Measurements from ENCODE around the gene CDH24. TPM values are rescaled to one million over a fixed set of nuclear protein-coding genes. Genes with fewer than 3 reads are reported as not detected.

Gene CDH24
- total and polyA plus RNA-seq, 2 experiments from 2014 or later: 4.4 to 17.8 TPM

DNA sequence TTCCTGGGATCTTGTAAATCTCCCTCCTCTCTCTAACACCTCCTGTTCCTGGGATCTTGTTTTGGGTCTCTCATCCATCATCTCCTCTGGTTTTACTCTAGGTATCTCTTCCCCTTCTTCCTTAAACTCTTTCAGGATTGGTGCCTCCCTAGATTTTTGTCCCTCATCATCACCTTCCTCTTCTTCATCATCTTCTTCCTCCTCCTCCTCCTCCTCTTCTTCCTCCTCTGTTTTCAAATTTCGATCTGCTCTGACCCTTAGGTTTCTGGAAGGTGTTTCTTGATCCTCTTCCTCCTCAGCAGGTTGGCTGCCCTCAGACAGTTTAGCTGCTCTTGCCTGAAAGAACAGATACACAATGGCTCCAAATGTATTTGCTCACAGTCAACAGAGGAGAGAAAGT lies 23.2 kb upstream of the CDH24 start:
- peaks cover 29% of the 10 kb centered on the region for H3K79me2 ChIP-seq (replicated peaks; ENCODE audit: insufficient read depth)
- no peaks in the 10 kb centered on the region for H3K9me2 ChIP-seq (ENCODE audit: insufficient read depth)
- H3F3A ChIP-seq (replicated peaks; ENCODE audit: low read depth): peaks cover 34% of the 10 kb centered on the region
- no peak overlapping the region for H2AFZ ChIP-seq
- ATAC-seq (no peak), DNase-seq (ENCODE audit: low spot score) (no peak)
- H3K4me2 ChIP-seq: no peak overlapping the region
- TF ChIP-seq EZH2 (IDR thresholded peaks at IDR 0.05; ENCODE audit: low read depth, unreplicated experiment): no peak
- no peak for TF ChIP-seq JUNB (IDR thresholded peaks at IDR 0.05; ENCODE audit: unreplicated experiment)
- no peak for TF ChIP-seq STAT1 (IDR thresholded peaks at IDR 0.05; ENCODE audit: unreplicated experiment)
- TF ChIP-seq, protein P1, sequence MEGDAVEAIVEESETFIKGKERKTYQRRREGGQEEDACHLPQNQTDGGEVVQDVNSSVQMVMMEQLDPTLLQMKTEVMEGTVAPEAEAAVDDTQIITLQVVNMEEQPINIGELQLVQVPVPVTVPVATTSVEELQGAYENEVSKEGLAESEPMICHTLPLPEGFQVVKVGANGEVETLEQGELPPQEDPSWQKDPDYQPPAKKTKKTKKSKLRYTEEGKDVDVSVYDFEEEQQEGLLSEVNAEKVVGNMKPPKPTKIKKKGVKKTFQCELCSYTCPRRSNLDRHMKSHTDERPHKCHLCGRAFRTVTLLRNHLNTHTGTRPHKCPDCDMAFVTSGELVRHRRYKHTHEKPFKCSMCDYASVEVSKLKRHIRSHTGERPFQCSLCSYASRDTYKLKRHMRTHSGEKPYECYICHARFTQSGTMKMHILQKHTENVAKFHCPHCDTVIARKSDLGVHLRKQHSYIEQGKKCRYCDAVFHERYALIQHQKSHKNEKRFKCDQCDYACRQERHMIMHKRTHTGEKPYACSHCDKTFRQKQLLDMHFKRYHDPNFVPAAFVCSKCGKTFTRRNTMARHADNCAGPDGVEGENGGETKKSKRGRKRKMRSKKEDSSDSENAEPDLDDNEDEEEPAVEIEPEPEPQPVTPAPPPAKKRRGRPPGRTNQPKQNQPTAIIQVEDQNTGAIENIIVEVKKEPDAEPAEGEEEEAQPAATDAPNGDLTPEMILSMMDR (conservative IDR thresholded peaks at IDR 0.05; ENCODE audit: low read depth in 2 of 2): no peak
- no peak for TF ChIP-seq ZNF462 (CRISPR knock-in tag; IDR thresholded peaks at IDR 0.05)
- TF ChIP-seq ZNF114 (CRISPR knock-in tag; IDR thresholded peaks at IDR 0.05): no peak
- H3K4me1 Mint-ChIP-seq: no peaks in the 10 kb centered on the region
- no peaks in the 10 kb centered on the region for H3K27me3 ChIP-seq (ENCODE audit: insufficient read depth)
- peaks cover 88% of the 10 kb centered on the region for H3K36me3 Mint-ChIP-seq (ENCODE audit: low read depth)
- H4K20me1 ChIP-seq (replicated peaks; ENCODE audit: insufficient read depth): peaks cover 42% of the 10 kb centered on the region
- no peak overlapping the region for H3K4me3 Mint-ChIP-seq
- no peak overlapping the region for H3K4me3 ChIP-seq
- no peak overlapping the region for H3K27ac Mint-ChIP-seq
- peaks cover 2% of the 10 kb centered on the region for H3K27me3 Mint-ChIP-seq (ENCODE audit: insufficient read depth, low read depth, poor library complexity)
- H3K9me3 Mint-ChIP-seq: no peaks in the 10 kb centered on the region
- no peaks in the 10 kb centered on the region for H3K4me1 ChIP-seq (ENCODE audit: insufficient read depth)
- H3K27ac ChIP-seq (ENCODE audit: low read depth): no peak overlapping the region
- peaks cover 81% of the 10 kb centered on the region for H3K36me3 ChIP-seq (ENCODE audit: insufficient read depth)
